ENCODE data around the gene DYNC1H1.
"Not testable (repeated sequence)": the region's sequence is repeated elsewhere in the genome, so short reads cannot be mapped to it uniquely, and the experiment has no call there.

Gene DYNC1H1

DNA sequence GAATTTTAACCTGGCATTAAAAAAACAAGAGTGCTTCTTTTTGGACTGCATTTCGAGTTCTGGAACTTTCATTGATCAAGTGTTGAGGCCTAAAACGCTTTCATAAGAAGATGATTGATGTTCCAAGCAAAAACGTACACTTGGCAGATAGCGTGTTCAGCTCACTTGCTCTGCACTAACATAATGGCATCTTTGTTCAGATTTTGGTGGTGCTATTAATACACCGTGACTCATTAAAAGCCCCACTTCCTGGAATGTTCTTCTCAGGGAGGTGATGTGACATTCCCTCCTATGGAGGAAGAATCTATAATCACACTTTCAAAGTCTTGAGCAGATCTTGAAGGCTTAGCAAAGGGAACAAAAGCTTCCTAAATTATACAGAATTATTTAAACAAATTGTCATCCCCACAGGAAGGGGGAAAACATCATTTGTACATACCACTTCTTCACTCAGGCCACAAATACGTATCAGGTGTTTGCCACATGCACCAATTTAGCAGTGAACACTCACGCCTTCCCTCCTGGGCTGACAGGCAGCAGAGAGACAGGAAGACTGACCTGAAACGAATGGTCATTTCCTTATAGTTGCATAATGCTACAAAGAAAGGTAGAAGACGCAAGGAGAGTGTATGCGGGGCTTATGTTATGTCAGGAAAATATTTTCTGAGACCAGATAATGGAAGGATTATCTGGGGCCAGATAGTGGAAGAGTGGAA lies 107.1 kb downstream of the DYNC1H1 start:
- H3K9ac ChIP-seq: no peak overlapping the region
- no peaks in the 10 kb centered on the region for H3K36me3 ChIP-seq (ENCODE audit: insufficient read depth)
- no peak overlapping the region for H3K27ac ChIP-seq
- no peak overlapping the region for H3K4me3 ChIP-seq (IDR thresholded peaks at IDR 0.05; ENCODE audit: insufficient read depth, low read depth, low read length)
- no peaks in the 10 kb centered on the region for H3K4me1 ChIP-seq (ENCODE audit: low read depth, poor library complexity, severe bottlenecking)
- no peak overlapping the region for H2AFZ ChIP-seq (ENCODE audit: low read depth)
- no peak overlapping the region for H3K4me2 ChIP-seq
- H3K27me3 ChIP-seq (ENCODE audit: insufficient read depth, low read depth): no peaks in the 10 kb centered on the region
- H4K20me1 ChIP-seq (ENCODE audit: insufficient read depth): no peaks in the 10 kb centered on the region
- TF ChIP-seq, protein P1, sequence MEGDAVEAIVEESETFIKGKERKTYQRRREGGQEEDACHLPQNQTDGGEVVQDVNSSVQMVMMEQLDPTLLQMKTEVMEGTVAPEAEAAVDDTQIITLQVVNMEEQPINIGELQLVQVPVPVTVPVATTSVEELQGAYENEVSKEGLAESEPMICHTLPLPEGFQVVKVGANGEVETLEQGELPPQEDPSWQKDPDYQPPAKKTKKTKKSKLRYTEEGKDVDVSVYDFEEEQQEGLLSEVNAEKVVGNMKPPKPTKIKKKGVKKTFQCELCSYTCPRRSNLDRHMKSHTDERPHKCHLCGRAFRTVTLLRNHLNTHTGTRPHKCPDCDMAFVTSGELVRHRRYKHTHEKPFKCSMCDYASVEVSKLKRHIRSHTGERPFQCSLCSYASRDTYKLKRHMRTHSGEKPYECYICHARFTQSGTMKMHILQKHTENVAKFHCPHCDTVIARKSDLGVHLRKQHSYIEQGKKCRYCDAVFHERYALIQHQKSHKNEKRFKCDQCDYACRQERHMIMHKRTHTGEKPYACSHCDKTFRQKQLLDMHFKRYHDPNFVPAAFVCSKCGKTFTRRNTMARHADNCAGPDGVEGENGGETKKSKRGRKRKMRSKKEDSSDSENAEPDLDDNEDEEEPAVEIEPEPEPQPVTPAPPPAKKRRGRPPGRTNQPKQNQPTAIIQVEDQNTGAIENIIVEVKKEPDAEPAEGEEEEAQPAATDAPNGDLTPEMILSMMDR (conservative IDR thresholded peaks at IDR 0.05; ENCODE audit: low read depth, low read length): no peak
- H3K79me2 ChIP-seq (ENCODE audit: insufficient read depth, low read depth): no peaks in the 10 kb centered on the region

DNA sequence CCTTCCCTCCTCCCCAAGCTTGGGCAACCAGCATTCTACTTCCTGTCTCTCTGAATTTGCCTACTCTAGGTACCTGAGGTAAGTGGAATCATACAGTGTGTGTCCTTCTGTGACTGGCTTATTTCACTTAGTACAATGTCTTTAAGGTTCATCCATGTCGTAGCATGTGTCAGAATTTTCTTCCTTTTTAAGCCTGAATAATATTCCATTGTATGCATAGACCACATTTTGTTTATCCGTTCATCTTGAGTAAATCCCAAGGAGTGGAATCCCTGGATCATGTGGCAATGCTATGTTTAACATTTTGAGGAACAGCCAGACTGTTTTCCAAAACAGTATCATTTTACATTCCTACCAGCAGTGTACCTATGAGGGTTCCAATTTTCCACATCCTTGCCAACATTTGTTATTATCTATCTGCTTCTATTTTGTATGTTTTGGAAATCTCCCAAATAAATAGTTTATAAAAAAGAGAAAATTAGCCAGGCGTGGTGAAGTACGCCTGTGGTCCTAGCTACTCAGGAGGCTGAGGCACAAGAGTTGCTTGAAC lies 110.1 kb downstream of the DYNC1H1 start:
- H3K4me2 ChIP-seq: no peak overlapping the region
- H3K27me3 ChIP-seq (ENCODE audit: insufficient read depth, low read depth): no peaks in the 10 kb centered on the region
- H3K4me3 ChIP-seq (IDR thresholded peaks at IDR 0.05; ENCODE audit: insufficient read depth, low read depth, low read length): no peak overlapping the region
- H3K27ac ChIP-seq: no peak overlapping the region
- no peaks in the 10 kb centered on the region for H3K79me2 ChIP-seq (ENCODE audit: insufficient read depth, low read depth)
- no peaks in the 10 kb centered on the region for H3K36me3 ChIP-seq (ENCODE audit: insufficient read depth)
- TF ChIP-seq, protein P1 (conservative IDR thresholded peaks at IDR 0.05; ENCODE audit: low read depth, low read length): no peak
- H2AFZ ChIP-seq (ENCODE audit: low read depth): no peak overlapping the region
- no peaks in the 10 kb centered on the region for H4K20me1 ChIP-seq (ENCODE audit: insufficient read depth)
- H3K9ac ChIP-seq: no peak overlapping the region
- no peaks in the 10 kb centered on the region for H3K4me1 ChIP-seq (ENCODE audit: low read depth, poor library complexity, severe bottlenecking)

DNA sequence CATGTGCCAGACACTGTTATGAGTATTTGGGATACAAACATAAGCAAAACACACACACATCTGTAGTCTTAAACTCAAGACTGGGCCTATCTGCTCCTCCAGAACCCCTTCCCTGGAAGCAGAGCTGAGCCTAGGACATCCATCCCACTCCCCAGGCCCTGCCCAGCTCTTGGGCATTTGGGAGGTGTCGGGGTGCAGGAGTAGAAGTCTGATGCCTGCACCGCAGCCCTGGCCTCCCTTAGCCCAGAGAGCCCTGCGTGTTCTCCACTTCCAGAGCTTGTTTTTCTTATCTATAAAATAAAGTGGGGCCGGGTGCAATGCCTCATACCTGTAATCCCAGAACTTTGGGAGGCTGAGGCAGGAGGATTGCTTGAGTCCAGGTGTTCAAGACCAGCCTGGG lies 110.8 kb downstream of the DYNC1H1 start:
- Histone ChIP-seq H3K9ac (no peak overlapping the region), H3K4me1 (ENCODE audit: low read depth, poor library complexity, severe bottlenecking) (no peaks in the 10 kb centered on the region), H3K4me2 (no peak overlapping the region), H4K20me1 (ENCODE audit: insufficient read depth) (no peaks in the 10 kb centered on the region), H3K27ac (no peak overlapping the region), H3K27me3 (ENCODE audit: insufficient read depth, low read depth) (no peaks in the 10 kb centered on the region), H2AFZ (ENCODE audit: low read depth) (no peak overlapping the region), H3K4me3 (IDR thresholded peaks at IDR 0.05; ENCODE audit: insufficient read depth, low read depth, low read length) (no peak overlapping the region), H3K36me3 (ENCODE audit: insufficient read depth) (no peaks in the 10 kb centered on the region), H3K79me2 (ENCODE audit: insufficient read depth, low read depth) (no peaks in the 10 kb centered on the region)
- TF ChIP-seq, protein P1 (conservative IDR thresholded peaks at IDR 0.05; ENCODE audit: low read depth, low read length): no peak

DNA sequence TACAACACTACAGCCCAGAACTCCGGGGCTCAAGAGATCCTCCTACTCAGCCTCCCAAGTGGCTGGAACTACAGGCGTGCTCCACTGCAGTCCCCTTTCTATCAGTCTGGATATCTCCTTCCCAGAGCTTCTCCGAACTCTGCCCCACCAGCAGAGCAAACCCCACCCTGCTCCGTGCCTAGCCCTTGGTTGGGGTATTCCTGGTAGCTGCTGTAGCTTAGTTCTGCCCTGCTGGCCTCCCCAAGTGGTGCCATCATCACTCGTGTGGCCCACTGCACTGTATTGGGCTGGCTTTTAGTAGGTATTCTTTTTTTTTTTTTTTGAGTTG lies 113.0 kb downstream of the DYNC1H1 start:
- Histone ChIP-seq H3K36me3 (ENCODE audit: insufficient read depth) (peaks cover 13% of the 10 kb centered on the region; the same call in 1 of the 2 replicates), H3K4me1 (ENCODE audit: low read depth, poor library complexity, severe bottlenecking) (no peaks in the 10 kb centered on the region), H3K27me3 (ENCODE audit: insufficient read depth, low read depth) (no peaks in the 10 kb centered on the region), H3K79me2 (ENCODE audit: insufficient read depth, low read depth) (no peaks in the 10 kb centered on the region), H3K4me2 (no peak overlapping the region), H3K9ac (no peak overlapping the region), H3K4me3 (IDR thresholded peaks at IDR 0.05; ENCODE audit: insufficient read depth, low read depth, low read length) (no peak overlapping the region), H2AFZ (ENCODE audit: low read depth) (no peak overlapping the region), H3K27ac (no peak overlapping the region), H4K20me1 (ENCODE audit: insufficient read depth) (peaks cover 13% of the 10 kb centered on the region; the same call in 1 of the 2 replicates)
- TF ChIP-seq, protein P1 (conservative IDR thresholded peaks at IDR 0.05; ENCODE audit: low read depth, low read length): no peak

DNA sequence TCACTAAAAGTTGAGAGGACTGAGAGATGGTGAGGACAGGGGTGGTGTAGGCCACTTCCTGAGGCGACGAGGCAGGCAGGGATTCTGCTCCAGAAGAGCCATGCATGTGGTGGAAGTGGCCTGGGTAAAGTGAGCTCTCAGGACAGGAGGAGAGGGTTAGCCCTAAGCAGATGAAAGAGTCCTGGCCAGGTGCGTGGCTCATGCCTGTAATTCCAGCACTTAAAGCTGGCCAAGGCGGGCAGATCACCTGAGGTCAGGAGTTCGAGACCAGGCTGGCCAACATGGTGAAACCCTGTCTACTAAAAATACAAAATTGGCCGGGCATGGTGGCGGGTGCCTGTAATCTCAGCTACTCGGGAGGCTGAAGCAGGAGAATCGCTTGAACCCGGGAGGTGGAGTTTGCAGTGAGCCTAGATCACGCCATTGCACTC lies 114.0 kb downstream of the DYNC1H1 start:
- peaks cover 19% of the 10 kb centered on the region for H4K20me1 ChIP-seq (ENCODE audit: insufficient read depth)
- not testable (repeated sequence) for H3K79me2 ChIP-seq (ENCODE audit: insufficient read depth, low read depth)

More for the DNA sequence above, 114.0 kb downstream of the DYNC1H1 start:
- not testable (repeated sequence) for H3K4me1 ChIP-seq (ENCODE audit: low read depth, poor library complexity, severe bottlenecking); H2AFZ ChIP-seq (ENCODE audit: low read depth); H3K27me3 ChIP-seq (ENCODE audit: insufficient read depth, low read depth); H3K9ac ChIP-seq; H3K4me3 ChIP-seq (IDR thresholded peaks at IDR 0.05; ENCODE audit: insufficient read depth, low read depth, low read length); H3K27ac ChIP-seq; H3K4me2 ChIP-seq
- peaks cover 24% of the 10 kb centered on the region; the same call in 1 of the 2 replicates for H3K36me3 ChIP-seq (ENCODE audit: insufficient read depth)

All from KMS-11 (cell line).